ENCODE results near the gene PCDHB2.
"Not testable (repeated sequence)": the region's sequence is repeated elsewhere in the genome, so short reads cannot be mapped to it uniquely, and the experiment has no call there.

PCDHB2 gene

DNA sequence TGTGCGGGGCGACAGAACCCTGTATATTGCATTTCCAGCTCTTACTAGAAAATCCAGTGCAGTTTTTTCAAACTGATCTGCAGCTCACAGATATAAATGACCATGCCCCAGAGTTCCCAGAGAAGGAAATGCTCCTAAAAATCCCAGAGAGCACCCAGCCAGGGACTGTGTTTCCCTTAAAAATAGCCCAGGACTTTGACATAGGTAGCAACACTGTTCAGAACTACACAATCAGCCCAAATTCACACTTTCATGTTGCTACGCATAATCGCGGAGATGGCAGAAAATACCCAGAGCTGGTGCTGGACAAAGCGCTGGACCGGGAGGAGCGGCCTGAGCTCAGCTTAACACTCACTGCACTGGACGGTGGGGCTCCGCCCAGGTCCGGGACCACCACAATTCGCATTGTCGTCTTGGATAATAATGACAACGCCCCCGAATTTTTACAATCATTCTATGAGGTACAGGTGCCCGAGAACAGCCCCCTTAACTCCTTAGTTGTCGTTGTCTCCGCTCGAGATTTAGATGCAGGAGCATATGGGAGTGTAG lies 41.4 kb downstream of the PCDHB2 start:
- DNase-seq (ENCODE audit: low spot score), result no peak

DNA sequence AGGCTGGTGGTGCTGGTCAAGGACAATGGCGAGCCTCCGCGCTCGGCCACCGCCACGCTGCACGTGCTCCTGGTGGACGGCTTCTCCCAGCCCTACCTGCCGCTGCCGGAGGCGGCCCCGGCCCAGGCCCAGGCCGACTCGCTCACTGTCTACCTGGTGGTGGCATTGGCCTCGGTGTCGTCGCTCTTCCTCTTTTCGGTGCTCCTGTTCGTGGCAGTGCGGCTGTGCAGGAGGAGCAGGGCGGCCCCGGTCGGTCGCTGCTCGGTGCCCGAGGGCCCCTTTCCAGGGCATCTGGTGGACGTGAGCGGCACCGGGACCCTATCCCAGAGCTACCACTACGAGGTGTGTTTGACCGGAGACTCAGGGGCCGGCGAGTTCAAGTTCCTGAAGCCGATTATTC lies 42.9 kb downstream of the PCDHB2 start:
- DNase-seq (ENCODE audit: low spot score), result not testable (repeated sequence)

All from GM03348 (cell line).